Activated T-cell treated with anti-CD3 and anti-CD28 coated beads, Interleukin-2, amount 50 U/mL, for 72 hours (primary cell): ENCODE results near the gene ZFYVE26. TPM values are rescaled to one million over a fixed set of nuclear protein-coding genes. Genes with fewer than 3 reads are reported as not detected.
"Not testable (repeated sequence)": the region's sequence is repeated elsewhere in the genome, so short reads cannot be mapped to it uniquely, and the experiment has no call there.

Experiments
- ATAC-seq, 2 donors: fragments of 150-1000 bp; cut with Tn5 transposase; replicated peaks in 1 of 2; 2 replicates each; pipeline ENCODE4 v1.10.0; 2021; ENCODE audit warnings: moderate library complexity in 2 of 2, mild to moderate bottlenecking in 1 of 2
- DNase-seq, 2 donors: peaks; one replicate each; pipeline ENCODE4 v3.0.0; 2021 to 2022; ENCODE audit warnings: mixed read lengths in 1 of 2
- H3K27ac Mint-ChIP-seq: one replicate; pipeline ENCODE4 v1.8.0; 2022; ENCODE audit warnings: mild to moderate bottlenecking, moderate library complexity, mixed read lengths
- H3K27me3 Mint-ChIP-seq: one replicate; pipeline ENCODE4 v1.8.0; 2022; ENCODE audit warnings: low read depth, mixed read lengths
- H3K36me3 Mint-ChIP-seq, 2 donors: one replicate each; pipeline ENCODE4 v1.8.0; 2022; ENCODE audit warnings: mixed read lengths in 2 of 2, mild to moderate bottlenecking in 1 of 2; ENCODE audit not compliant: insufficient read depth in 2 of 2
- H3K4me1 Mint-ChIP-seq: one replicate; pipeline ENCODE4 v1.8.0; 2022; ENCODE audit warnings: low read depth, mixed read lengths
- H3K4me3 Mint-ChIP-seq, 2 donors: one replicate each; pipeline ENCODE4 v1.8.0; 2022; ENCODE audit warnings: mild to moderate bottlenecking in 2 of 2, mixed read lengths in 2 of 2, moderate library complexity in 2 of 2
- H3K9me3 Mint-ChIP-seq, 2 donors: one replicate each; pipeline ENCODE4 v1.8.0; 2022; ENCODE audit warnings: mixed read lengths in 2 of 2
- total RNA-seq, 2 donors: library from RNA; stranded (reverse); gene quantifications; one replicate each; pipeline ENCODE4 v1.2.3, GENCODE V29; 2022

ZFYVE26 gene
- total RNA-seq, 2 donors from 2014 or later: 13.7 to 15.4 TPM

DNA sequence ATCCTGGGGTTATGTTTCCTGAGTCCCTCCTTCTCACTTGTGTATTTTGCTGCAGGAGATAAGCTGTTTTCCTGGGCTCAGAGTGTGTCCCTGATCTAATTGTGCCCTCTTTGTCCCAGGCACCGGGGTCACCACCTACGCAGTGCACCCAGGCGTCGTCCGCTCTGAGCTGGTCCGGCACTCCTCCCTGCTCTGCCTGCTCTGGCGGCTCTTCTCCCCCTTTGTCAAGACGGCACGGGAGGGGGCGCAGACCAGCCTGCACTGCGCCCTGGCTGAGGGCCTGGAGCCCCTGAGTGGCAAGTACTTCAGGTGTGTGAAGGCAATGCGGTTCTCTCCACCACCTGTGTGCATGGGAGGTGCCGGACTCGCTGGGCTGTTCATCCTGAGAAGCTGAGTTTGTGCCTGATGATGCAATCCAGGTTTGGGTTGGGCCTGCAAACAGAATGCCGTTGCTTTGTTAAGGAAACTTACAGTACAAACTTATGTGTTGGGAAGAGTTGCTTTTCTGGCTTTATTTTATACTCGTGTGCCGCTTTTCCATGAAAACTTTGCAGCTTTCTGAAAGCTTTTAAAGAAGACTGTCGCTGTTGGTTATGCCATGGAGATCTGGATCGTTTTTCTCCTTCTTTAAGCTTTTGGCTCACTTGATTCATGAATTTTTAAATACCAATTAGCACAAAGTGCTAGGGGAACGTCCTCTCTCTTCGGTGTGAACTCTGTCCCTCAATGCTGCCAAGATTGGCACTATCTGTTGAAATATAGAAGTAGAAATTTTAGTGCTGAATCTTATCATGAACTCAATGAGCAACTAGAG, 87.1 kb downstream of the ZFYVE26 start:
- Mint-ChIP-seq H3K4me1 (no peaks in the 10 kb centered on the region), H3K27me3 (peaks cover 17% of the 10 kb centered on the region), H3K9me3 (no peaks in the 10 kb centered on the region), H3K36me3 (no peaks in the 10 kb centered on the region), H3K4me3 (no peak overlapping the region), H3K27ac (no peak overlapping the region)
- ATAC-seq (no peak), DNase-seq (no peak)

DNA sequence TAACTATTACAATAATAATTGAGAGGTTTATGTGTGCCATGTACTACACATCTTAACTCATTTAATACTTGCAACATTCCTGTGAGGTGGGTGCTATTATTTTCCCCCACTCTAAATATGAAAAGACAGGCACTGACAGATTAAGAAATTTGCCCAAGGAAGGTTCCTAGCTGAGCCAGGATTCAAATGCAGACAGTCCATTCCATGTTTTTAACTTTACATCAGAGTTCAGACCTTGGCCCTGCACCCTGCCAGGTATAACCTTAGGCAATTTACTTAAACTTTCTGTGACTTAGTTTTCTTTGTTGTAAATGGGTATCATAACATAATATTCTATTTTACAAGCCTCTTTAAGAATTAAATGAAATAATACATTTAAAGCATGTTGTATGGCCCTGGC, 88.1 kb downstream of the ZFYVE26 start:
- no peak for ATAC-seq
- DNase-seq: no peak
- Mint-ChIP-seq H3K9me3 (no peaks in the 10 kb centered on the region), H3K27ac (no peak overlapping the region), H3K27me3 (peaks cover 28% of the 10 kb centered on the region), H3K4me3 (no peak overlapping the region), H3K4me1 (no peaks in the 10 kb centered on the region), H3K36me3 (no peaks in the 10 kb centered on the region)

GRCh38 chr14:67727361-67727760, 89.0 kb downstream of the ZFYVE26 start:
- H3K36me3 Mint-ChIP-seq: no peaks in the 10 kb centered on the region
- no peak overlapping the region for H3K4me3 Mint-ChIP-seq
- DNase-seq (no peak), ATAC-seq (no peak)
- peaks cover 5% of the 10 kb centered on the region for H3K4me1 Mint-ChIP-seq
- H3K27ac Mint-ChIP-seq: no peak overlapping the region
- H3K27me3 Mint-ChIP-seq: peaks cover 37% of the 10 kb centered on the region
- no peaks in the 10 kb centered on the region for H3K9me3 Mint-ChIP-seq

DNA sequence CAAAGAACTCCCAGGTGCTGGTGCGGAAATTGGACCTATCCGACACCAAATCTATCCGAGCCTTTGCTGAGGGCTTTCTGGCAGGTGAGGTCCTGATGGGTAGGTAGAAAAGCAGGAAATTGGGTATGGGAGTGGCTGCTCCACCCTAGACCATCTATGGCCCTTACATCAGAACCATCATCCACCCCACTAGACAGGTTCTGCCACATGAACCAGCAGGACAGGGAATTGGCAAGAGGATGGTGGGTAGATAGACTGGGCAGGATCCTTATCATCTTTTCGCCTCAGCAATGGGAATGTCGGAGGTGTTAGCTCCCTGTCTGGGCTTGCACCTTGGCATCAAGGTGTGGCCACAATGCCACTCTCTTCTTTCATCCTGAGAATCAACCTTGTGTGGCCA, 91.2 kb downstream of the ZFYVE26 start:
- Mint-ChIP-seq H3K9me3 (no peaks in the 10 kb centered on the region), H3K36me3 (no peaks in the 10 kb centered on the region), H3K27ac (no peak overlapping the region), H3K4me3 (no peak overlapping the region), H3K27me3 (peaks cover 54% of the 10 kb centered on the region), H3K4me1 (peaks cover 11% of the 10 kb centered on the region)
- DNase-seq (no peak), ATAC-seq (no peak)

- peaks cover 54% of the 10 kb centered on the region for H3K27me3 Mint-ChIP-seq
- H3K27ac Mint-ChIP-seq: no peak overlapping the region
- H3K36me3 Mint-ChIP-seq: no peaks in the 10 kb centered on the region
- H3K4me3 Mint-ChIP-seq: peak overlapping the region; percentile 7 to 24
- no peak for DNase-seq
- peaks cover 11% of the 10 kb centered on the region for H3K4me1 Mint-ChIP-seq
- no peak for ATAC-seq
- H3K9me3 Mint-ChIP-seq: no peaks in the 10 kb centered on the region
Observed at GRCh38 chr14:67722293-67722692, 94.1 kb downstream of the ZFYVE26 start.

GRCh38 chr14:67721875-67722274, 94.5 kb downstream of the ZFYVE26 start:
- peaks cover 54% of the 10 kb centered on the region for H3K27me3 Mint-ChIP-seq
- H3K36me3 Mint-ChIP-seq: no peaks in the 10 kb centered on the region
- H3K9me3 Mint-ChIP-seq: no peaks in the 10 kb centered on the region
- DNase-seq: no peak
- H3K4me1 Mint-ChIP-seq: peaks cover 11% of the 10 kb centered on the region
- ATAC-seq: no peak
- H3K27ac Mint-ChIP-seq: no peak overlapping the region
- no peak overlapping the region for H3K4me3 Mint-ChIP-seq

DNA sequence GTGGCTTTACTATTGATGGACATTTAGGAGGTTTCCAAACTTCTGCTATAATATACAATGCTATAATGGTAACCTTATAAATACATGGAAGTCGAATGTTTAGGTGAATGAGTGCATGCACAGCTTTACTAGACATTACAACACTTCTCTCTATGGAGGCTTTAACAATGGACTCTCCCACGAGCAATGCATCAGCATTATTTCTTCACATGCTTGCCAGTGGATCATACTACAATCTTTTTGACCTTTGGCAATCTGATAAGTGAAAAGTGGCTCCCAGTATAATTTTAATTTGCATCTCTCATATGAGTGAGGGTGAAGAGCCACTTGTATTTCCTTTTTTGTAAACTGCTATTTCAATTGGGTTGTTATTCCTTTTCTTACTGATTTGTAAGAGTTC, 96.5 kb downstream of the ZFYVE26 start:
- H3K9me3 Mint-ChIP-seq: no peaks in the 10 kb centered on the region
- H3K4me3 Mint-ChIP-seq: no peak overlapping the region
- peaks cover 42% of the 10 kb centered on the region for H3K27me3 Mint-ChIP-seq
- ATAC-seq: no peak
- no peak overlapping the region for H3K27ac Mint-ChIP-seq
- H3K4me1 Mint-ChIP-seq: peaks cover 11% of the 10 kb centered on the region
- H3K36me3 Mint-ChIP-seq: no peaks in the 10 kb centered on the region
- no peak for DNase-seq

- H3K4me3 Mint-ChIP-seq, ATAC-seq, H3K27ac Mint-ChIP-seq, H3K36me3 Mint-ChIP-seq, DNase-seq, H3K9me3 Mint-ChIP-seq: not testable (repeated sequence)
- peaks cover 37% of the 10 kb centered on the region for H3K27me3 Mint-ChIP-seq
- H3K4me1 Mint-ChIP-seq: peaks cover 11% of the 10 kb centered on the region
Observed at GRCh38 chr14:67719385-67719784, 97.0 kb downstream of the ZFYVE26 start.

- DNase-seq (no peak), ATAC-seq (no peak)
- Mint-ChIP-seq H3K36me3 (no peaks in the 10 kb centered on the region), H3K4me3 (no peak overlapping the region), H3K27ac (no peak overlapping the region), H3K27me3 (peaks cover 26% of the 10 kb centered on the region), H3K4me1 (peaks cover 11% of the 10 kb centered on the region), H3K9me3 (no peaks in the 10 kb centered on the region)
Observed at GRCh38 chr14:67718265-67718664, 98.1 kb downstream of the ZFYVE26 start.

GRCh38 chr14:67717048-67717447, 99.3 kb downstream of the ZFYVE26 start:
- H3K4me1 Mint-ChIP-seq: peaks cover 3% of the 10 kb centered on the region
- ATAC-seq: no peak
- H3K27ac Mint-ChIP-seq: no peak overlapping the region
- H3K36me3 Mint-ChIP-seq: no peaks in the 10 kb centered on the region
- no peaks in the 10 kb centered on the region for H3K9me3 Mint-ChIP-seq
- no peak for DNase-seq
- peaks cover 14% of the 10 kb centered on the region for H3K27me3 Mint-ChIP-seq
- H3K4me3 Mint-ChIP-seq: no peak overlapping the region

GRCh38 chr14:67710209-67710608, 106.2 kb downstream of the ZFYVE26 start:
- H3K4me1 Mint-ChIP-seq: no peaks in the 10 kb centered on the region
- peaks cover 2% of the 10 kb centered on the region for H3K27me3 Mint-ChIP-seq
- peaks cover 0 to 6% of the 10 kb centered on the region in 2 donors for H3K9me3 Mint-ChIP-seq
- DNase-seq: no peak
- no peak overlapping the region for H3K4me3 Mint-ChIP-seq
- no peak for ATAC-seq
- H3K27ac Mint-ChIP-seq: no peak overlapping the region
- H3K36me3 Mint-ChIP-seq: peaks cover 2 to 7% of the 10 kb centered on the region in 2 donors

- not testable (repeated sequence) for H3K4me3 Mint-ChIP-seq, ATAC-seq, H3K4me1 Mint-ChIP-seq
Observed at GRCh38 chr14:67709796-67710195, 106.6 kb downstream of the ZFYVE26 start.

GRCh38 chr14:67709346-67709745, 107.0 kb downstream of the ZFYVE26 start:
- not testable (repeated sequence) for H3K9me3 Mint-ChIP-seq, H3K36me3 Mint-ChIP-seq, H3K4me3 Mint-ChIP-seq, DNase-seq, H3K4me1 Mint-ChIP-seq, H3K27ac Mint-ChIP-seq, ATAC-seq
- H3K27me3 Mint-ChIP-seq: peaks cover 11% of the 10 kb centered on the region

More at GRCh38 chr14:67709796-67710195, 106.6 kb downstream of the ZFYVE26 start:
- H3K27ac Mint-ChIP-seq, H3K27me3 Mint-ChIP-seq, H3K9me3 Mint-ChIP-seq, H3K36me3 Mint-ChIP-seq, DNase-seq: not testable (repeated sequence)

GRCh38 chr14:67705211-67705610, 111.2 kb downstream of the ZFYVE26 start:
- Mint-ChIP-seq H3K36me3 (peaks cover 2 to 4% of the 10 kb centered on the region in 2 donors), H3K27me3 (peaks cover 11% of the 10 kb centered on the region), H3K4me3 (no peak overlapping the region), H3K9me3 (peaks cover 0 to 2% of the 10 kb centered on the region in 2 donors), H3K4me1 (peaks cover 13% of the 10 kb centered on the region), H3K27ac (no peak overlapping the region)
- ATAC-seq: no peak
- DNase-seq: no peak
